ENCODE measurements around the gene CNIH2.

GRCh38 chr11:66265531-66266377 is 12.2 kb upstream of the CNIH2 start:
- TF ChIP-seq FOXM1 (IDR thresholded peaks at IDR 0.05; ENCODE audit: borderline replicate concordance) (no peak), SP1 (IDR thresholded peaks at IDR 0.05) (no peak), SUZ12 (IDR thresholded peaks at IDR 0.05) (no peak), FOXA1 (IDR thresholded peaks at IDR 0.05) (no peak), BHLHE40 (IDR thresholded peaks at IDR 0.05; ENCODE audit: borderline replicate concordance) (no peak), ELF4 (IDR thresholded peaks at IDR 0.05) (no peak), LEF1 (IDR thresholded peaks at IDR 0.05; ENCODE audit: borderline replicate concordance) (no peak)

Data from HEK293T (cell line).